Uterus (tissue), 4 donors: ENCODE results near the gene ENPP3. TPM values are rescaled to one million over a fixed set of nuclear protein-coding genes. Genes with fewer than 3 reads are reported as not detected.
"Not testable (repeated sequence)": the region's sequence is repeated elsewhere in the genome, so short reads cannot be mapped to it uniquely, and the experiment has no call there.

Source experiments
- DNase-seq, 2 donors: peaks; one replicate each; pipeline ENCODE4 v3.0.0-alpha.2; 2019 to 2020
- H3K27ac ChIP-seq, 2 donors: fragments of 200-600 bp; sonication (generic); 1 replicate in 1 of 2; 2 replicates in 1 of 2; pipeline ENCODE4 v1.5.1; 2016 to 2018
- H3K27me3 ChIP-seq, 2 donors: fragments of 200-600 bp; sonication (generic); one replicate each; pipeline ENCODE4 v1.5.1; 2018 to 2019; ENCODE audit warnings: control low read depth in 1 of 2
- H3K36me3 ChIP-seq, 2 donors: fragments of 200-600 bp; sonication (generic); one replicate each; pipeline ENCODE4 v1.5.1; 2019; ENCODE audit warnings: control low read depth in 1 of 2
- H3K4me1 ChIP-seq, 2 donors: fragments of 200-600 bp; sonication (generic); one replicate each; pipeline ENCODE4 v1.5.1; 2018 to 2019; ENCODE audit warnings: control low read depth in 1 of 2
- H3K4me3 ChIP-seq, 2 donors: fragments of 200-600 bp; sonication (generic); 1 replicate in 1 of 2; 2 replicates in 1 of 2; pipeline ENCODE4 v1.5.1; 2018 to 2019; ENCODE audit warnings: mild to moderate bottlenecking in 1 of 2
- H3K9me3 ChIP-seq, 2 donors: fragments of 200-600 bp; sonication (generic); one replicate each; pipeline ENCODE4 v1.5.1; 2019; ENCODE audit warnings: control low read depth in 1 of 2
- POLR2A ChIP-seq, 2 donors: fragments of 450-650 bp; IDR thresholded peaks; one replicate each; pipeline ENCODE4 v1.6.1; 2016; ENCODE audit warnings: antibody characterized with exemption in 2 of 2, mild to moderate bottlenecking in 1 of 2, moderate library complexity in 1 of 2
- intact Hi-C: fragments of 100-400 bp; cut with DNase I; formaldehyde crosslinking; loops from one replicate; pipeline ENCODE4 v1.15.1; 2023; ENCODE audit warnings: low total_unique reads
- total RNA-seq, 4 donors: library from RNA; depleted of rRNA in 3 of 4; stranded (reverse); fragments of >200 nt in 3 of 4; gene quantifications; one replicate each; pipeline versions ENCODE4 v1.1.0 to v1.2.4, GENCODE V29; 2014 to 2023
- TF ChIP-seq, protein P1 (sequence below), 4 experiments: fragments of 200-600 bp in 2 of 4; fragments of 450-650 bp in 2 of 4; sonication (generic) in 2 of 4; IDR thresholded peaks; one replicate each; pipeline ENCODE4 v1.5.1; 2016 to 2019; ENCODE audit warnings: antibody characterized with exemption in 4 of 4, mild to moderate bottlenecking in 2 of 4, moderate library complexity in 1 of 4
- donor health status: DM: yes; HTN: yes; CAD: no.

The ENPP3 gene
- total RNA-seq, 4 donors from 2014 or later, result 0.40 to 7.2 (median 4.2) TPM

DNA sequence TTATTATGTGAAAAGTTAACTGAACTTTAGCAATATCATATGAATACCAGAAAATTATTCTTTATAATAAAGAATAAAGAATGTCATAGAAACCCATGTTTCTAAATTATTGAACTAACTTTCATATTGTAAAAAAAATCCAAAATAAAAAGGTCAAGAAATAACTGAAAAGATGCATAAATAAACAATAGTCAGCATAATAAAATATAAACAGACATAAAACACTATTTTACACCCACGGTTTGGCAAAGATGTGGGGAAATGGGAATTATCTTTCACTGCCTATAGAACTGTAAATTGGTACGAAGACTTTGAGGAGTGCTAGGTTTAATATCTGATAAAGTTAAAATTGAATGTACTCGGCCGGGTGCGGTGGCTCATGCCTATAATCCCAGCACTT, 108.4 kb downstream of the ENPP3 start:
- Histone ChIP-seq H3K4me3 (no peak overlapping the region), H3K4me1 (peaks cover 0 to 11% of the 10 kb centered on the region in 2 donors), H3K27ac (no peak overlapping the region), H3K27me3 (no peaks in the 10 kb centered on the region), H3K9me3 (no peaks in the 10 kb centered on the region), H3K36me3 (no peaks in the 10 kb centered on the region)
- intact Hi-C loops, result no loop called here
- no peak for DNase-seq
- TF ChIP-seq POLR2A (IDR thresholded peaks at IDR 0.05), result no peak
- TF ChIP-seq, protein P1, sequence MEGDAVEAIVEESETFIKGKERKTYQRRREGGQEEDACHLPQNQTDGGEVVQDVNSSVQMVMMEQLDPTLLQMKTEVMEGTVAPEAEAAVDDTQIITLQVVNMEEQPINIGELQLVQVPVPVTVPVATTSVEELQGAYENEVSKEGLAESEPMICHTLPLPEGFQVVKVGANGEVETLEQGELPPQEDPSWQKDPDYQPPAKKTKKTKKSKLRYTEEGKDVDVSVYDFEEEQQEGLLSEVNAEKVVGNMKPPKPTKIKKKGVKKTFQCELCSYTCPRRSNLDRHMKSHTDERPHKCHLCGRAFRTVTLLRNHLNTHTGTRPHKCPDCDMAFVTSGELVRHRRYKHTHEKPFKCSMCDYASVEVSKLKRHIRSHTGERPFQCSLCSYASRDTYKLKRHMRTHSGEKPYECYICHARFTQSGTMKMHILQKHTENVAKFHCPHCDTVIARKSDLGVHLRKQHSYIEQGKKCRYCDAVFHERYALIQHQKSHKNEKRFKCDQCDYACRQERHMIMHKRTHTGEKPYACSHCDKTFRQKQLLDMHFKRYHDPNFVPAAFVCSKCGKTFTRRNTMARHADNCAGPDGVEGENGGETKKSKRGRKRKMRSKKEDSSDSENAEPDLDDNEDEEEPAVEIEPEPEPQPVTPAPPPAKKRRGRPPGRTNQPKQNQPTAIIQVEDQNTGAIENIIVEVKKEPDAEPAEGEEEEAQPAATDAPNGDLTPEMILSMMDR (IDR thresholded peaks at IDR 0.05), result no peak

DNA sequence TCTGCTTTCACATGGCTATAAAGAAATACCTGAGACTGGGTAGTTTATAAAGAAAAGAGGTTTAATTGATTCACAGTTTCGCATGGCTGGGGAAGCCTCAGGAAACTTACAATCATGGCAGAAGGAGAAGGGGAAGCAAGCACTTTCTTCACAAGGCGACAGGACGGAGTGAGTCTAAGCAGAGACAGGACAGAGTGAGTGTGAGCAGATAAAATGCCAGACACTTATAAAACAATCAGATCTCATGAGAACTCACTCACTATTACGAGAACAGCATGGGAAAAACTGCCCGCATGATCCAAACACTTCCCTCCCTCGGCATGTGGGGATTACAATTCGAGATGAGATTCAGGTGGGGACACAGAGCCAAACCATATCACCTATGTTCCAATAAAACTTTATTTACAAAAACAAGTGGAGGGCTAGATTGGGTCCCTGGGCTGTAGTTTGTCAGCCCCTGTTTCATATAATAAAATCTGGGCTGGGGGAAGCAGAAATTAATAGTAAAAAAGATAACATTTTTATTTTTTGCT, 110.8 kb downstream of the ENPP3 start:
- Histone ChIP-seq H3K27ac (peak overlapping the region in 1 of 2 donors; percentile 40), H3K4me3 (no peak overlapping the region), H3K9me3 (no peaks in the 10 kb centered on the region), H3K27me3 (no peaks in the 10 kb centered on the region), H3K4me1 (peaks cover 0 to 11% of the 10 kb centered on the region in 2 donors), H3K36me3 (no peaks in the 10 kb centered on the region)
- no peak for TF ChIP-seq POLR2A (IDR thresholded peaks at IDR 0.05)
- TF ChIP-seq, protein P1 (IDR thresholded peaks at IDR 0.05), result no peak
- intact Hi-C loops, result no loop called here
- peak in 1 of 2 donors; percentile 40 for DNase-seq

DNA sequence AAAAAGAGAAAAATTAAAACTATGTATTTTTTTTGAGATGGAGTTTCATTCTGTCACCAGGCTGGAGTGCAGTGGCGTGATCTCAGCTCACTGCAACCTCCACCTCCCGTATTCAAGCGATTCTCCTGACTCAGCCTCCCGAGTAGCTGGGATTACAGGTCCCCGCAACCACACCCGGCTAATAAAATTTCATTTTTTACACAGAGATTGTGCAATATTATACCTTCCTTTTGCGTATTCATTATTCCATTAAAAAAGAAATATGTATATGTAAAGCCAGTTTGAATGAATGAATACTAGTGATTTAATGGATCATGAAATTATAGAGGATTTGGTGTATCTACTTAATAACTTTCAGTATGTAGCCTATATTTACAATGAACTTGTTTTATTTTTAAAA, 111.9 kb downstream of the ENPP3 start:
- no peak for DNase-seq
- H3K27me3 ChIP-seq, result no peaks in the 10 kb centered on the region
- H3K27ac ChIP-seq, result no peak overlapping the region
- no peaks in the 10 kb centered on the region for H3K36me3 ChIP-seq
- peaks cover 0 to 11% of the 10 kb centered on the region in 2 donors for H3K4me1 ChIP-seq
- TF ChIP-seq POLR2A (IDR thresholded peaks at IDR 0.05), result no peak
- TF ChIP-seq, protein P1 (IDR thresholded peaks at IDR 0.05), result no peak
- H3K9me3 ChIP-seq, result no peaks in the 10 kb centered on the region
- no peak overlapping the region for H3K4me3 ChIP-seq
- intact Hi-C loops, result no loop called here

DNA sequence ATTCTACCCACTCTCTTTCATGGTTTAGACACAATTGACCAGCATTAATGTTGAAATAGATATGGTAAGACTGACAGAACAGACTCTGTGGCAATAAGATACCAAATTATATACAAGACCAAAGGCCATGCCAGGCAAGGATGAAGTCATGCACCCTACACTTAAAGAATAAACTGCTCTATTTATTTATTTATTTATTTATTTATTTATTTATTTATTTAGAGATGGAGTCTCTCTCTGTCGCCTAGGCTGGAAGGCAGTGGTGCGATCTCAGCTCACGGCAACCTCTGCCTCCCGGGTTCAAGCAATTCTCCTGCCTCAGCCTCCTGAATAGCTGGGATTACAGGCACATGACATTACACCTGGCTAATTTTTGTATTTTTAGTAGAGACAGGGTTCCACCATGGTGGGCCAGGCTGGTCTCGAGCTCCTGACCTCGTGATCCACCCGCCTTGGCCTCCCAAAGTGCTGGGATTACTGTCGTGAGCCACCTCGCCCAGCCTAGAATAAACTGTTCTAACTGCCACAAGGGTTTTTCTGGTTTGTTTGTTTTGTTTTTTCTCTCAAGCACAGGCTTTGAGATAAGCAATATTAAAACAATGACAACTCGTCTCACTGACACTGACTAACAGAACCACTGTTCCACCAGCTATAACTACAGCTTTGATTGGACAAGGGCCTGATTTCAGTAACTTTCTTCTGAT, 114.1 kb downstream of the ENPP3 start:
- H3K4me3 ChIP-seq, H3K27ac ChIP-seq, H3K36me3 ChIP-seq, DNase-seq, intact Hi-C loops, H3K27me3 ChIP-seq, H3K9me3 ChIP-seq: not testable (repeated sequence)
- peaks cover 0 to 11% of the 10 kb centered on the region in 2 donors for H3K4me1 ChIP-seq

DNA sequence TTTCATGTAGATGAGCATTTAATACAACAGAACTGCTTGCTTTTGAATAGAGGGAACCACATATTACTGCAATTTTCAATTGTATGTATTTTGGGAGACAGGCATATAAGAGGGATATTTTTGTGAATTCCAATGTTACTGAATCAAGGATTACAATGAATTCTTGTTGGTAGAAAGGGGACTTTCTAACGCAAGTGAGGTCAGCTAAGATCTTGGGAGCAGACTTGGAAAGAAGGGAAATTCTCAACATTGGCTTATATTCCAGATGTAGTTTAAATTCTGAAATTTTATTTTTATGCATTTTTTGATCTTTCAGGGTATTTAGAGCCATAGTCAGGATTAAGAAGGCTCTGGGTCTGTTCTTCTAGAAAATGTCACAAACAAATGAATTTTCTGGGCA, 117.0 kb downstream of the ENPP3 start:
- no peak for DNase-seq
- H3K27me3 ChIP-seq, result no peaks in the 10 kb centered on the region
- H3K4me1 ChIP-seq, result no peaks in the 10 kb centered on the region
- intact Hi-C loops, result no loop called here
- no peak overlapping the region for H3K27ac ChIP-seq
- H3K4me3 ChIP-seq, result no peak overlapping the region
- no peaks in the 10 kb centered on the region for H3K36me3 ChIP-seq
- H3K9me3 ChIP-seq, result no peaks in the 10 kb centered on the region
- TF ChIP-seq POLR2A (IDR thresholded peaks at IDR 0.05), result no peak

DNA sequence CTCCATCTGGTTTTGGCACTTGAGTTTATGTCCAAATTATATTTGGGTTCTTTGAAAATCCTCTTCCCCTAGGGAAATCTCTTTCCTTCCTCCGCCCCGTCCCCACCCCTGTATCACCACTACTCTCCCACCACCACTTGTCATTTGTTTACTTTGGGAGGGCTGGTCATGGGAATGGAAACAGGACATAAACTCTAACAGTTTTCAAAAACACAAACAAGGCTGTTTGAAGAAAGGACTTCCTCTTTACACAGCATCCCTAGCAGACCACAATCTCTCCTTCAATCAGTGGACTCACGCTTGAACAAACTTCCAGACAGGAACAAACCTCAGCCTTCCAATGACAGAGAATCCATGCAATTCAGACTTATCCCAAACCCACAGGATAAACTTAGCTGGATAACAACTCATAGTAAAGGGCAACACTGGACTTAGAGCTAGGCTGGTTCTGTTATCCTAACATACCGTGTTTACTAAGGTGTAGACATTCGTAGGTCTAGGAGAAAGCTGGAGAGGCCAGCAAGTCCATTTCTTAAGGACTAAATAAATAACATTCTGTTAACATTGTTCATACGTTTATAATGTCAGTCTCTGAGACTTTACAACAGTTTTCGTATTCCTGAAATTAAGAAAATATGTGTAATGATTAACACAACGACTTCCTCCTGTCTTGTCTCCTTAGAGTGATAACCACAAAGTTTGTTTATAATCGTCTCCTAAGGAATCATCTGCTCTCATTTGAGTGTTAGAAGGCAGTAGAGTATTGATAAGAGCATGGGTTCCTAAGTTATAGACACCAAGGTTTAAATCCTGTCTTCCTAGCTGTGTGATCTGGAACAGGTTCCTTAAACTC, 117.8 kb downstream of the ENPP3 start:
- H3K36me3 ChIP-seq, result no peaks in the 10 kb centered on the region
- no peaks in the 10 kb centered on the region for H3K9me3 ChIP-seq
- no peak overlapping the region for H3K4me3 ChIP-seq
- H3K27me3 ChIP-seq, result no peaks in the 10 kb centered on the region
- H3K4me1 ChIP-seq, result no peaks in the 10 kb centered on the region
- TF ChIP-seq, protein P1 (IDR thresholded peaks at IDR 0.05), result no peak
- TF ChIP-seq POLR2A (IDR thresholded peaks at IDR 0.05), result no peak
- H3K27ac ChIP-seq, result no peak overlapping the region
- no peak for DNase-seq
- intact Hi-C loops, result no loop called here
